ENCODE results near the gene RIC1.
A peak's percentile ranks its signal among the peaks of the same experiment; 100 is the strongest.

Gene RIC1

GRCh38 chr9:5684101-5684500 is 55.2 kb downstream of the RIC1 start:
- in situ Hi-C loops (cut with HindIII; ENCODE audit: low pct_ligation_motif_present, low sequenced_read_pairs) = no loop called here
- no peak for DNase-seq
- Histone ChIP-seq H3K36me3 (replicated peaks) (no peaks in the 10 kb centered on the region), H3K27me3 (replicated peaks) (no peaks in the 10 kb centered on the region), H3K4me3 (ENCODE audit: low read depth, low read length) (no peak overlapping the region), H3K27ac (no peak overlapping the region)
- TF ChIP-seq CTCF (IDR thresholded peaks at IDR 0.05; ENCODE audit: low read depth, low read length, missing control alignments) = no peak

- TF ChIP-seq CTCF (IDR thresholded peaks at IDR 0.05; ENCODE audit: low read depth, low read length, missing control alignments) = no peak
Measured at GRCh38 chr9:5688109-5688508, 59.2 kb downstream of the RIC1 start.

GRCh38 chr9:5690278-5690677 is 61.4 kb downstream of the RIC1 start:
- Histone ChIP-seq H3K27ac (no peak overlapping the region), H3K27me3 (replicated peaks) (no peaks in the 10 kb centered on the region), H3K36me3 (replicated peaks) (no peaks in the 10 kb centered on the region), H3K4me3 (ENCODE audit: low read depth, low read length) (no peak overlapping the region)
- no peak for TF ChIP-seq CTCF (IDR thresholded peaks at IDR 0.05; ENCODE audit: low read depth, low read length, missing control alignments)
- in situ Hi-C loops (cut with HindIII; ENCODE audit: low pct_ligation_motif_present, low sequenced_read_pairs) = no loop called here
- DNase-seq = no peak

More at GRCh38 chr9:5688109-5688508, 59.2 kb downstream of the RIC1 start:
- in situ Hi-C loops (cut with HindIII; ENCODE audit: low pct_ligation_motif_present, low sequenced_read_pairs) = no loop called here
- peak; percentile 58 for DNase-seq
- Histone ChIP-seq H3K27ac (no peak overlapping the region), H3K27me3 (replicated peaks) (no peaks in the 10 kb centered on the region), H3K36me3 (replicated peaks) (no peaks in the 10 kb centered on the region), H3K4me3 (ENCODE audit: low read depth, low read length) (no peak overlapping the region)

- TF ChIP-seq CTCF (IDR thresholded peaks at IDR 0.05; ENCODE audit: low read depth, low read length, missing control alignments) = no peak
Measured at GRCh38 chr9:5695860-5696259, 67.0 kb downstream of the RIC1 start.

GRCh38 chr9:5696884-5697283 is 68.0 kb downstream of the RIC1 start:
- H3K27ac ChIP-seq = no peak overlapping the region
- no peak for DNase-seq
- no peak overlapping the region for H3K4me3 ChIP-seq (ENCODE audit: low read depth, low read length)
- TF ChIP-seq CTCF (IDR thresholded peaks at IDR 0.05; ENCODE audit: low read depth, low read length, missing control alignments) = no peak
- in situ Hi-C loops (cut with HindIII; ENCODE audit: low pct_ligation_motif_present, low sequenced_read_pairs) = no loop called here
- H3K27me3 ChIP-seq (replicated peaks) = no peaks in the 10 kb centered on the region
- no peaks in the 10 kb centered on the region for H3K36me3 ChIP-seq (replicated peaks)

More at GRCh38 chr9:5695860-5696259, 67.0 kb downstream of the RIC1 start:
- DNase-seq = no peak
- Histone ChIP-seq H3K36me3 (replicated peaks) (no peaks in the 10 kb centered on the region), H3K27ac (no peak overlapping the region), H3K27me3 (replicated peaks) (no peaks in the 10 kb centered on the region), H3K4me3 (ENCODE audit: low read depth, low read length) (no peak overlapping the region)
- in situ Hi-C loops (cut with HindIII; ENCODE audit: low pct_ligation_motif_present, low sequenced_read_pairs) = no loop called here

- Histone ChIP-seq H3K4me3 (ENCODE audit: low read depth, low read length) (no peak overlapping the region), H3K27me3 (replicated peaks) (no peaks in the 10 kb centered on the region), H3K36me3 (replicated peaks) (no peaks in the 10 kb centered on the region), H3K27ac (no peak overlapping the region)
- in situ Hi-C loops (cut with HindIII; ENCODE audit: low pct_ligation_motif_present, low sequenced_read_pairs) = no loop called here
- no peak for DNase-seq
- no peak for TF ChIP-seq CTCF (IDR thresholded peaks at IDR 0.05; ENCODE audit: low read depth, low read length, missing control alignments)
Measured at GRCh38 chr9:5698004-5698403, 69.1 kb downstream of the RIC1 start.
